ENCODE data around the gene ATOSB. TPM values are rescaled to one million over a fixed set of nuclear protein-coding genes. Genes with fewer than 3 reads are reported as not detected.
A peak's percentile ranks its signal among the peaks of the same experiment; 100 is the strongest.
"Not testable (repeated sequence)": the region's sequence is repeated elsewhere in the genome, so short reads cannot be mapped to it uniquely, and the experiment has no call there.

The ATOSB gene
- polyA plus RNA-seq, 2 donors, result 19.6 to 20.9 TPM

- Histone ChIP-seq H3K36me3 (ENCODE audit: control insufficient read depth in 2 of 2, insufficient read depth in 2 of 2, low read length in 1 of 2) (no peaks in the 10 kb centered on the region), H3K4me3 (ENCODE audit: low read depth in 1 of 2, low read length in 2 of 2) (no peak overlapping the region), H3K27me3 (ENCODE audit: control insufficient read depth in 1 of 2, insufficient read depth in 2 of 2, low read length in 2 of 2) (no peaks in the 10 kb centered on the region), H3K9me3 (ENCODE audit: control insufficient read depth in 2 of 2, insufficient read depth in 1 of 2, low read depth in 1 of 2, low read length in 1 of 2) (peaks cover 0 to 9% of the 10 kb centered on the region in 2 donors), H3K27ac (ENCODE audit: low read depth in 2 of 2, low read length in 1 of 2) (peak overlapping the region; percentile 4 to 27), H3K4me1 (ENCODE audit: control insufficient read depth in 2 of 2, insufficient read depth in 2 of 2, low read length in 1 of 2) (no peaks in the 10 kb centered on the region)
- 55 to 70% methylated on average over 9 of the region's 9 CpGs for WGBS, 2 donors
Observed at GRCh38 chr9:35152926-35153325, 37.3 kb upstream of the ATOSB start.

GRCh38 chr9:35147941-35148563, 32.4 kb upstream of the ATOSB start:
- WGBS, 2 donors, result 79 to 84% methylated on average over 5 of the region's 5 CpGs
- not testable (repeated sequence) for H3K4me1 ChIP-seq (ENCODE audit: control insufficient read depth in 2 of 2, insufficient read depth in 2 of 2, low read length in 1 of 2); H3K27ac ChIP-seq (ENCODE audit: low read depth in 2 of 2, low read length in 1 of 2); H3K36me3 ChIP-seq (ENCODE audit: control insufficient read depth in 2 of 2, insufficient read depth in 2 of 2, low read length in 1 of 2); H3K9me3 ChIP-seq (ENCODE audit: control insufficient read depth in 2 of 2, insufficient read depth in 1 of 2, low read depth in 1 of 2, low read length in 1 of 2); H3K27me3 ChIP-seq (ENCODE audit: control insufficient read depth in 1 of 2, insufficient read depth in 2 of 2, low read length in 2 of 2); H3K4me3 ChIP-seq (ENCODE audit: low read depth in 1 of 2, low read length in 2 of 2)

- no peaks in the 10 kb centered on the region for H3K27me3 ChIP-seq (ENCODE audit: control insufficient read depth in 1 of 2, insufficient read depth in 2 of 2, low read length in 2 of 2)
- no peaks in the 10 kb centered on the region for H3K4me1 ChIP-seq (ENCODE audit: control insufficient read depth in 2 of 2, insufficient read depth in 2 of 2, low read length in 1 of 2)
- H3K27ac ChIP-seq (ENCODE audit: low read depth in 2 of 2, low read length in 1 of 2), result no peak overlapping the region
- no peaks in the 10 kb centered on the region for H3K36me3 ChIP-seq (ENCODE audit: control insufficient read depth in 2 of 2, insufficient read depth in 2 of 2, low read length in 1 of 2)
- WGBS, 2 donors, result 91 to 92% methylated on average over 5 of the region's 5 CpGs
- peaks cover 0 to 14% of the 10 kb centered on the region in 2 donors for H3K9me3 ChIP-seq (ENCODE audit: control insufficient read depth in 2 of 2, insufficient read depth in 1 of 2, low read depth in 1 of 2, low read length in 1 of 2)
- no peak overlapping the region for H3K4me3 ChIP-seq (ENCODE audit: low read depth in 1 of 2, low read length in 2 of 2)
Observed at GRCh38 chr9:35142037-35142436, 26.4 kb upstream of the ATOSB start.

GRCh38 chr9:35140093-35140492, 24.4 kb upstream of the ATOSB start:
- Histone ChIP-seq H3K36me3 (ENCODE audit: control insufficient read depth in 2 of 2, insufficient read depth in 2 of 2, low read length in 1 of 2) (no peaks in the 10 kb centered on the region), H3K27ac (ENCODE audit: low read depth in 2 of 2, low read length in 1 of 2) (no peak overlapping the region), H3K9me3 (ENCODE audit: control insufficient read depth in 2 of 2, insufficient read depth in 1 of 2, low read depth in 1 of 2, low read length in 1 of 2) (peaks cover 0 to 14% of the 10 kb centered on the region in 2 donors), H3K4me3 (ENCODE audit: low read depth in 1 of 2, low read length in 2 of 2) (no peak overlapping the region), H3K4me1 (ENCODE audit: control insufficient read depth in 2 of 2, insufficient read depth in 2 of 2, low read length in 1 of 2) (no peaks in the 10 kb centered on the region), H3K27me3 (ENCODE audit: control insufficient read depth in 1 of 2, insufficient read depth in 2 of 2, low read length in 2 of 2) (no peaks in the 10 kb centered on the region)
- WGBS, 2 donors, result 88 to 90% methylated on average over 2 of the region's 2 CpGs

GRCh38 chr9:35136866-35137265, 21.2 kb upstream of the ATOSB start:
- H3K4me3 ChIP-seq (ENCODE audit: low read depth in 1 of 2, low read length in 2 of 2), result no peak overlapping the region
- H3K27ac ChIP-seq (ENCODE audit: low read depth in 2 of 2, low read length in 1 of 2), result no peak overlapping the region
- H3K4me1 ChIP-seq (ENCODE audit: control insufficient read depth in 2 of 2, insufficient read depth in 2 of 2, low read length in 1 of 2), result no peaks in the 10 kb centered on the region
- no peaks in the 10 kb centered on the region for H3K27me3 ChIP-seq (ENCODE audit: control insufficient read depth in 1 of 2, insufficient read depth in 2 of 2, low read length in 2 of 2)
- H3K36me3 ChIP-seq (ENCODE audit: control insufficient read depth in 2 of 2, insufficient read depth in 2 of 2, low read length in 1 of 2), result no peaks in the 10 kb centered on the region
- peaks cover 0 to 8% of the 10 kb centered on the region in 2 donors for H3K9me3 ChIP-seq (ENCODE audit: control insufficient read depth in 2 of 2, insufficient read depth in 1 of 2, low read depth in 1 of 2, low read length in 1 of 2)
- 56 to 62% methylated on average over 8 of the region's 8 CpGs for WGBS, 2 donors

- H3K4me3 ChIP-seq (ENCODE audit: low read depth in 1 of 2, low read length in 2 of 2), result no peak overlapping the region
- WGBS, 2 donors, result 91 to 92% methylated on average over 7 of the region's 7 CpGs
Observed at GRCh38 chr9:35135988-35136387, 20.3 kb upstream of the ATOSB start.

GRCh38 chr9:35134920-35135319, 19.3 kb upstream of the ATOSB start:
- no peaks in the 10 kb centered on the region for H3K36me3 ChIP-seq (ENCODE audit: control insufficient read depth in 2 of 2, insufficient read depth in 2 of 2, low read length in 1 of 2)
- peaks cover 0 to 2% of the 10 kb centered on the region in 2 donors for H3K9me3 ChIP-seq (ENCODE audit: control insufficient read depth in 2 of 2, insufficient read depth in 1 of 2, low read depth in 1 of 2, low read length in 1 of 2)
- H3K27me3 ChIP-seq (ENCODE audit: control insufficient read depth in 1 of 2, insufficient read depth in 2 of 2, low read length in 2 of 2), result no peaks in the 10 kb centered on the region
- H3K4me3 ChIP-seq (ENCODE audit: low read depth in 1 of 2, low read length in 2 of 2), result no peak overlapping the region
- no peaks in the 10 kb centered on the region for H3K4me1 ChIP-seq (ENCODE audit: control insufficient read depth in 2 of 2, insufficient read depth in 2 of 2, low read length in 1 of 2)
- H3K27ac ChIP-seq (ENCODE audit: low read depth in 2 of 2, low read length in 1 of 2), result no peak overlapping the region
- 85 to 86% methylated on average over 6 of the region's 6 CpGs for WGBS, 2 donors

More at GRCh38 chr9:35135988-35136387, 20.3 kb upstream of the ATOSB start:
- H3K9me3 ChIP-seq (ENCODE audit: control insufficient read depth in 2 of 2, insufficient read depth in 1 of 2, low read depth in 1 of 2, low read length in 1 of 2), result peaks cover 0 to 2% of the 10 kb centered on the region in 2 donors
- H3K27ac ChIP-seq (ENCODE audit: low read depth in 2 of 2, low read length in 1 of 2), result no peak overlapping the region
- H3K27me3 ChIP-seq (ENCODE audit: control insufficient read depth in 1 of 2, insufficient read depth in 2 of 2, low read length in 2 of 2), result no peaks in the 10 kb centered on the region
- H3K4me1 ChIP-seq (ENCODE audit: control insufficient read depth in 2 of 2, insufficient read depth in 2 of 2, low read length in 1 of 2), result no peaks in the 10 kb centered on the region
- H3K36me3 ChIP-seq (ENCODE audit: control insufficient read depth in 2 of 2, insufficient read depth in 2 of 2, low read length in 1 of 2), result no peaks in the 10 kb centered on the region

- Histone ChIP-seq H3K4me3 (ENCODE audit: low read depth in 1 of 2, low read length in 2 of 2) (peak overlapping the region; percentile 63 to 70), H3K27ac (ENCODE audit: low read depth in 2 of 2, low read length in 1 of 2) (peak overlapping the region; percentile 91 to 96)
- 13 to 19% methylated on average over 30 of the region's 30 CpGs for WGBS, 2 donors
Observed at GRCh38 chr9:35116898-35117551, 1.4 kb upstream of the ATOSB start.

GRCh38 chr9:35116539-35116897, 856 bp upstream of the ATOSB start:
- peaks cover 0 to 3% of the 10 kb centered on the region in 2 donors for H3K4me1 ChIP-seq (ENCODE audit: control insufficient read depth in 2 of 2, insufficient read depth in 2 of 2, low read length in 1 of 2)
- H3K9me3 ChIP-seq (ENCODE audit: control insufficient read depth in 2 of 2, insufficient read depth in 1 of 2, low read depth in 1 of 2, low read length in 1 of 2), result no peaks in the 10 kb centered on the region
- peak overlapping the region; percentile 91 to 96 for H3K27ac ChIP-seq (ENCODE audit: low read depth in 2 of 2, low read length in 1 of 2)
- peak overlapping the region; percentile 63 to 70 for H3K4me3 ChIP-seq (ENCODE audit: low read depth in 1 of 2, low read length in 2 of 2)
- WGBS, 2 donors, result 0% methylated on average over 12 of the region's 12 CpGs
- no peaks in the 10 kb centered on the region for H3K27me3 ChIP-seq (ENCODE audit: control insufficient read depth in 1 of 2, insufficient read depth in 2 of 2, low read length in 2 of 2)
- H3K36me3 ChIP-seq (ENCODE audit: control insufficient read depth in 2 of 2, insufficient read depth in 2 of 2, low read length in 1 of 2), result no peaks in the 10 kb centered on the region

More at GRCh38 chr9:35116898-35117551, 1.4 kb upstream of the ATOSB start:
- Histone ChIP-seq H3K4me1 (ENCODE audit: control insufficient read depth in 2 of 2, insufficient read depth in 2 of 2, low read length in 1 of 2) (peaks cover 0 to 3% of the 10 kb centered on the region in 2 donors), H3K9me3 (ENCODE audit: control insufficient read depth in 2 of 2, insufficient read depth in 1 of 2, low read depth in 1 of 2, low read length in 1 of 2) (no peaks in the 10 kb centered on the region), H3K27me3 (ENCODE audit: control insufficient read depth in 1 of 2, insufficient read depth in 2 of 2, low read length in 2 of 2) (no peaks in the 10 kb centered on the region), H3K36me3 (ENCODE audit: control insufficient read depth in 2 of 2, insufficient read depth in 2 of 2, low read length in 1 of 2) (no peaks in the 10 kb centered on the region)

Measured in esophagus (tissue), 2 donors.